ENCODE measurements around the gene IRAK4.

The IRAK4 gene

DNA sequence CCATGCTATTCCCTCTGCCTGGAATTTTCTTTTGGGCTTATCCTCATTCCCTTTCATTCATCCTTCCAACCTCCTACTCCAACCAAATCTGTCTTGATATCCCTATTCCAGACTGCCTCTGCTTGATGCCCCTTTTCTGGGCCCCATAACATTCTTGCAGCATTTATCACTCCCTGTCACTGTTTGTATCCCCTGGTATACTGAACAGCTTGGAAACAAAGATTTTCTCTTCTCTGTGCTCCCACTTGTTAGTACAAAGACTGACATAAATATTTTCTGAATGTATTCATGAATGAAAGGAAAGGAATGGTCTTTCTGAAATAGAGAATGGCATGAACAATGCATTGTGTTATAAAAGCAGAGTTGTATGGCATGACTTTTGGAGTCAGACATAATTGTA lies 7.5 kb downstream of the IRAK4 start:
- DNase-seq (ENCODE audit: low spot score) = no peak

DNA sequence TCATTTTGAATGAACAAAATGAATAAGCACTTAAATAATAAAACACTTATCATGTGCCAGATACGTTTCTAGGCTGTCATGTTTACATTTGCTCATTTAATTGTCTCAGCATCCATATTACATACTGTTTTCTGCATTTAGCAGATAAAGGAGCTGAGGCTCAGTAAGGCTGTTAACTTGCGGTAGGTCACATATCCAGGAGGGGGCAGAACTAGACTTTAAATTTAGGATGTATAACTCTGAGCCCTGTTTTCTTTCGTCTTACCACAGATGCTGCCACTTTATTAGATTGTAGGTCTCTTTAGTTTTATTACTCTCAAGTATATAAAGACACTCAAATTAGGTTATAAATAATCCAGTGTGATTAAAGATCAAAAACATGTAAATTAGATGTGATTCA lies 17.7 kb downstream of the IRAK4 start:
- DNase-seq (ENCODE audit: low spot score) = peak; percentile 47

DNA sequence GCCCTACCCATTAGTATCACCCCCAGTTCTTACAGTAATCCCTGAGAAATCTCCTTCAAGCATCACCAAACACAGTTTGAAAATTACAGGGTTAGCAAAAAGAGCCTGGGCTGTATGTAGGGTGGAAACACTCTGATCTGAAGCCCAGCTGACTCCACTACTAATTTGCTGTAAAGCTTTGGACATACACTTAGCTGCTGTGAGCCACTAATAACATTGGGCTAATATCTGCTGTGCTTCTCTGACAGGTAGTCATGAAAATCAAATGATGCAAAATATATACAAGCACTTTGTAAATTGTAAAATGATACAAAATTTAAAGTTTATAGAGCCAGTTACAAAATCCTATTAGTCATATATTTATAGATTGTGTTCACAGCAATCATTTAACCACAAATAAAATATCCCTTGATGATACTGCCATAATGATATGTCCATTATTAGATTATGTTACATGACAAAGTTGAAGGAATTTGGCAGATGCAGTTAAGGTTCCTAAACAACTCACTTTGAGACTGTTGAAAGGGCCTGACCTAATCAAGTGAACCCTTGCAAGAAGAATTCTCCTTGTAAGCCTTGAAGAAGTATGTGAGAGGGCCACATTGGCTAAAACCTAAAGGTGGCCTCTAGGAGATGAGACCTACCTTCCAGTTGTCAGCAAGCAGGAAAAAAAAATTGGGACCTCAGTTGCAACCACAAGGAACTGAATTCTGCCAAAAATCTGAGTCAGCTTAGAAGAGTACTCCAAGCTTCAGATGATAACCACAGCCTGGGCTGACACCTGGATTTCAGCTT lies 28.3 kb downstream of the IRAK4 start:
- no peak for DNase-seq (ENCODE audit: low spot score)

DNA sequence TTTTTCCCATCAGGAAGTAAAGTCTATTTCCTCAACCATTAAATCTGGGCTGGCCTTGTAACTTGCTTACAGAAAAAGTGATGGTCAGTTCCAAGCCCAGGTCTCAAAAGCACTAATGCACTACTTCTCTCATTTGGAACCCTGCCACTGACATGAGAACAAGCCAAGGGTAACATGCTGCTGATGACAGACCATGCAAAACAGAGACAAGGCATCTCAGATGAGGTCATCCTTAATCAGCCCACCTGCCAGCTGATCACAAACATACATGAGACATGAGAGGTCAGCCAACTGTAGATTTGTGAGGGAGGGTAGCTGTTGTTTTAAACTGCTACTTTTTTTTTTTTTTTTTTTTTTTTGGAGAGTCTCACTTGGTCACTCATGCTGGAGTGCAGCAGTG lies 31.2 kb downstream of the IRAK4 start:
- DNase-seq (ENCODE audit: low spot score) = no peak

DNA sequence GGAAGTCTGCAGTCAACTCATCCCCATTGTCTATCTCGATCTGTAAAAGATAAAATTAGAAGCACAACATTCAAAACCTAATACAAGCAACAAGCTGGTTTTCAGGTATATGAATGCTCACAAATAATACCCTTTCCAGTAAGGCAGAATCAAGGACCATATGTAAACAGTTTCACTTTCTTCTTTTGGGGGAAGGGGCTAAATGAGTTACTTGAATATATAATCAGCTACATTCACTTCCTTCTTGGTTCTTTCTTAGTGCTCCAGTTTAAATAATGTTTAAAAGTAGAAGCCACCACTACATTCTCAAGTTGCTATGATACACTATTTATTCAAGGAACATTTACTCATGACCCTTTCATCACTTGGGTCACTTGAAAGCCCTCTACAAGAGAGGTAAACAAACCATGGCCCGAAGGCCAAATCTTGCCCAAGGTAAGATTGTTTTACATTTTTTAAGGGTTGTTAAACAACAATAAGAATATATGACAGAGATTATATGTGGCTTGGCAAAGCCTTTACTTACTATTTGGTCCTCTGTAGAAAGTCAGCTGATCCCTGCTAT lies 37.0 kb downstream of the IRAK4 start:
- DNase-seq (ENCODE audit: low spot score) = peak; percentile 27

DNA sequence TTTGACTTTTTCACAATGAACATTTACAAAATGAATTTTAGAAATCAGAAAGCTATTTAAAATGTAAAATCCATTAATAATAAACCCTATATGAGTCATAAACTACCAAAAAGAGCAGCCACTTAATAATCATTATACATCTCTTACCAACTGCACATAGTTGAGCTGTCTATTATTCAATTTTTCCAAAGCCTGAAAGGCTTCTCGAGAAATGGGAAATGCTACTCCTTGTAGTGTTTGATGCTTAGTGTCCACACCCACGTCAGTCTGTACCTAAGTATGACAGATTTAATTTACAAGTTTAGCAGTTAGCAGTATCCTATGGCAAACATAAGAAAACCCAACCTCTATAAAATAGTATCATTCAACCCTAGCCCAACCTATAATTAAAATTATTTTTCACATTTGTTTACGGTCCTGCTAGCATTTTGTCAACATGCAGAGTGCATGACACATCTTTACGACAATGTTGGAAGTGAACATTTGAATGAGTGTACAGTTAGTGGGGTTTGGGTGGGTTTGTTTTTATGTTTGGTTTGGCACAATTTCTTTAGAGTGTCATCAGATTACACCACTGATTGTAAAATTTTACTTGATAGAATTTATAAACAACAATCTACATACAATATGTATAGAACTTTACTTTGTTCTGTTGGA lies 38.9 kb downstream of the IRAK4 start:
- no peak for DNase-seq (ENCODE audit: low spot score)

DNA sequence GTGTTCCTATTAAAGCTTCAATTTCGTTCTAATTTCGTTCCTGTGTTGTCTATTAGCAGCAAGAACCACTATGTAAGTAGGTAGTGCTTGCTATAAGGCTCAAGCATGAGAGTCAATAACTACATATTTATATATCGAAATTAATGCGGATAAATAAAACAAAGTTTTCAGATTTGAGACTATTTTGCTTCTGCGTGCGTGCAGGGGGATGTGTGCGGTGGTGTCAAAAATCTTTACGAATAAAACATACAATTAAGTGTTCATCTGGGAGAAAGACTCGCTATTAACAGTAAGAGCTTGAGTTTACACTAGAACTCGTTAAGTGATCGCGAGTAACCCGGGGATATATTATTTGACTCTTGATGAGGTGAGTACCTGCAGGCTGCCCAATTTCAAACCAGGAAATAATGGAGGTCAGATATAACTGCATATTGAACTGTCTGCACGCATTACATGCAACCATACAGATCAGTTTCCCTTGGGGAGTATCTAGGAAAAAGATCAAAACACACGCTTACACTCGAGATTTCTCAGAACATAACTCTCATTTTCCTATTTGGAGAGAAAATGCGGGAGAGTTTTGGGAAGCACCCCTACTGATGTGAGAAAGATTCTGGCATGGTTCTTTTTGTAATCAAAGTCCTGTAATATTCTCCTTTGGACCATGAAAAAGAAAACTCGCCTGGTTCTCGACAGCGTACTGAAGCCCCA lies 46.6 kb downstream of the IRAK4 start:
- DNase-seq (ENCODE audit: low spot score) = no peak

DNA sequence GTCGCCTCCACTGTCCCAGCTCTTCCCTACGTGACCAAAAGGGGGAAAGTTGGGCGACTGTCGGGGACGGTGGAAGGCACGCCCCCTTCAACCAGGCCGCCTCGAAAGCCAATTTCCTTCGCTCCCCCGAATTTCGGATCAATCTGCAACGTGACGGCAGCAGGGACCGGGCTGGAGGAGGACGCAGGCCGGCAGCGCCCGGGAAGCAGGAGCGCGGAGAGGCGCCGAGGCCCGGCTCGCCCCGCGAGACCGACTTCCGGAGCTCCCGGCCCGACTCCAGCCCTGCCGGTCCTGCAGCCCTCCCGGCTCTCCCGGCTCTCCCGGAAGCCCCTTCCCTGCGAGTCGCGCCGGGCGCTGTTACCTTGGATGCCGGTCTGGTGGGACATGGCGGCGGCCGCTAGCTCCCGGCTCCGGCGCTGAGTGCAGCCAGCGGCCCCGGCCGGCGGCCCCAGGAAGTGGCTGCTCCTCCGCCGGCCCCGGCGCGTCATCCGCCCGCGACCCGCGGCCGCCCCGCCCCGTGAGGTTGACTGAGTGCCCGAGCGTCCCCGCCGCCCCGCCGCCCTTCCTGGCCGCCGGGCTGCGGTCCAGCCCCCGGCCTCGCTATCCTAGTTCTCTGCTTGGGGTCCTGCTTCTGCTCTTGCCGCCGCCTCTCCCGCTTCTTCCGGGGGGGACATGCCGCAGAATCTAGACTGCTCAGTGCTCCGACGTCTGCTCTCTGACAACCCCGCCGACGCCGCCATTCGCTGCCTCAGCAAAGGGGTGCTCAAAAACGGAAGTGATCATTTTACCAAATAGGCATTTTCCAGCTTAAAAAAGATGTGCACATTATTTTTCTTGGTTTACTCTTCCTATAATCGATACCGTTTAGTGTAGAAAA lies 47.3 kb downstream of the IRAK4 start, which contains the start of gene TWF1:
TWF1 (minus strand) TSS at position 458 of the 877 bp plus-strand sequence; CDS start at position 386, 72 bp downstream.
- DNase-seq (ENCODE audit: low spot score) = peak; percentile 78

DNA sequence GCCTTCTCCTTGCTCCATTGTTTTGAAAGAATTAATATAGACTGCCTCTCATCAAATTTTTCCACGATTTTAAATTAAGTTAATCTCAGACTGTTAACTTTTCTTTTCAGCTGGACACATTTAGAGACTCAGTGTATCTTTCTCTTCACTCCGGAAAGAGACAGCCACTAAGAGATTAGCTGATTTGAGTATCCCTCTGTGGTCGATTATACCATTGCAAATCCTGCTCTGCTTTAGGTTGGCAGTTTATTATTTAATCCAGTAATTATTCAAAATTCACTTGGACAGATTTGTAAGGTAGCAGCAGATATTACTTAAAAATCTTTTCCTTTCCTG lies 48.0 kb downstream of the IRAK4 start:
- DNase-seq (ENCODE audit: low spot score) = no peak

DNA sequence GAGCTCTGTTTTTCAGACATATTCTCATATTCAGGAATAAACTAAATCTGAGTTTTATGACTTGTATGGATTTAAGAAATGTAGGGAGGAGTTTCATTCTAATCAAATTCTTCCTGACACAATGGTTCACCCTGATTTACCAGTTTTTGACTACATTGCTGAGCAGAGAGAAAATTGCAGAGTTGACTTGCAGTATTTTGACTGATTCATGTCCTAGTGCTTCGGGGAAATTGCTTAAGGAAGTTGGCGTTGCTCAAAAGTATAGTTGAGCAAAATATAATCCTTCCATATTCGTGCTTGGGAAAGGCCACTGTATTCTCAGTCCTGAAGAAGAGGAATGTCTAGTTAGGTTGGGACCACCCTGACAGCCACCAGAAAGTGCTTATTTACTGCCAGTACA lies 48.6 kb downstream of the IRAK4 start:
- DNase-seq (ENCODE audit: low spot score) = no peak

DNA sequence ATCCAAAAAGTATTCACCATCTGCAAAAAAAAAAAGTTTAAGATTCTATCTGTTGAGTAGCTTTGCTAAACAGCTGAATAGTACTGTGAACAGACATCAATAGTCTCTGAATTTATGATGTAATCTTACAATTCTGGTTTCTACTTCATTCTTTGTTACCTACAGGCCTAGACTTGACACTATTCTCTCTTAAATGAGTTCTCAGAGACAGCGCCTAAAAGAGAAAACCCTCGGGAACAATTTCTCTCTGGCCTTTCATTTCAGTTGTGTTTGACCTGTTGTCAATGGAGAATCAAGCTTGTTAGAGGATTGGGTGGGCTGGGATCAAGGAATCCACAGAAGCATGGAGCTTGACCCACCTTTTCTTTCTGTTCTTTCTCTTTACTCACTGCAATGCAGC lies 53.3 kb downstream of the IRAK4 start:
- no peak for DNase-seq (ENCODE audit: low spot score)

DNA sequence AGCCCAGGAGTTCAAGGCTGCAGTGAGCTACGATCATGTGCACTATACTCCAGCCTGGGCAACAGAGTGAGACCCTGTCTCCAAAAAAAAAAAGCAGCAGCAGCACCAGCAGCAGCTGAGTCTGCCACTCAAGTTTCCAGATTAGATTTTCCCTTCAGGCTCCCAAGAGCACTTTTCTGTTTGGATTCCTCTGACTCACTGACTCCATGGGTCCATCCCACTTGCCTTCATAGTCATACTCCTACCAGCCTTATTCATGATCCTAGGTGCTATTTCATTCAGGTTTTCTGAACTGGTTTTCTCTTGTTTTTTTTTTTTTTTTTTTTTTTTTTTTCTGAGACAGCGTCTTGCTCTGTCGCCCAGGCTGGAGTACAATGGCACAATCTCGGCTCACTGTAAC lies 54.2 kb downstream of the IRAK4 start:
- DNase-seq (ENCODE audit: low spot score) = no peak

DNA sequence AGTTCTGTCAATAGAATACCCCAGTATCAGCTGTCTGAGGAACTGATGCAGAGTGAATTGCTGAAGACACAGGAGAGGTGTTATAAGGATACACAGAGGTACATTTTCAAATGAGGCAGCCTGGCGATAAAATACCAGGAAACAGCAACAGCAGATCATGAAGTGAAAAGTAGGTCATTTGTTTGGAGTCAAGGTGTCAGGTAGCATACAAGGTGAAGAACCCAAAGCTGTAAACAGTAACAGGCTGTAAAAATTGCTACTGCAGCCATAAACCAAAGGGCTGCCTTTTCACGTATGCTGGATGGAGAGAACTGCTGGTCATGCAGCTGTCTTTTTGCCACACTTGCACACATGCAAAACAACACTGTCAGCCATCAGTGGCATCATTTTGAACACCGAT lies 56.7 kb downstream of the IRAK4 start:
- DNase-seq (ENCODE audit: low spot score) = peak; percentile 36

DNA sequence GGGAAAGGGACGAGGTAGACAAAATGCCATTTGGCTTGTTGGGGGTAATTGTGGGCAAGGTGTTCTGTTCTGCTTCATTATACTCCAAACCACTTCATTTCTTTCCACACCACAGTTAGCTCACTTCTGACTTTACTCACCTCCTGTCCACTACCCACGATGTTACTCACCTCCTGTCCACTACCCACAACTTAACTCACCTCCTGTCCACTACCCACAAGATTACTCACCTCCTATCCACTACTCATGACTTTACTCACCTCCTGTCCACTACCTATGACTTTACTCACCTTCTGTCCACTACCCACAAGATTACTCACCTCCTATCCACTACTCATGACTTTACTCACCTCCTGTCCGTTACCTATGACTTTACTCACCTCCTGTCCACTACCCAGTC lies 57.4 kb downstream of the IRAK4 start:
- no peak for DNase-seq (ENCODE audit: low spot score)

DNA sequence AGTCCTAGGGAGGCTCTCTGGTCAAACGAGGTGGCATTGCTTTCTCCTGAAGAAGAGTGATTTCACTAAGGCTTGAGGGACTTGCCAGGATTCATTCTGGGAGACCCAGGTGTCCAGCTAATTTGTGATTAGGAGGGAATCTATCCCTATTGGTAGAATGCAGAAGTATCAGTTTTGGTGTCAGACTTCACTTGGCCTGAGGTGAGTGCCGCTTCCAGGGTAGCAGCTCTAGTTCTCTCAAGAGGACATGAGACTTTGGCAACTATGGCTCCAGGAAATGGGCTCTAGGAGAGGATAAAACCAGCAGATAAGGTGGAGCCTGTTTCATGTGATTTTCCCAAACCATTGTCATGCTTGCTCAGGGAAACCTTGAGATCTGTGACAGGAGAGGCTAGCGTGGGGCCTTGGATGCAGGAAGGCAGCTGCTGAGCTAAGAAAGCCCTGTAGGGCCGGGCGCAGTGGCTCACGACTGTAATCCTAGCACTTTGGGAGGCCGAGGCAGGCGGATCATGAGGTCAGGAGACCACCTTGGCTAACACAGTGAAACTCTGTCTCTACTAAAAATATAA lies 65.5 kb downstream of the IRAK4 start:
- DNase-seq (ENCODE audit: low spot score) = no peak

DNA sequence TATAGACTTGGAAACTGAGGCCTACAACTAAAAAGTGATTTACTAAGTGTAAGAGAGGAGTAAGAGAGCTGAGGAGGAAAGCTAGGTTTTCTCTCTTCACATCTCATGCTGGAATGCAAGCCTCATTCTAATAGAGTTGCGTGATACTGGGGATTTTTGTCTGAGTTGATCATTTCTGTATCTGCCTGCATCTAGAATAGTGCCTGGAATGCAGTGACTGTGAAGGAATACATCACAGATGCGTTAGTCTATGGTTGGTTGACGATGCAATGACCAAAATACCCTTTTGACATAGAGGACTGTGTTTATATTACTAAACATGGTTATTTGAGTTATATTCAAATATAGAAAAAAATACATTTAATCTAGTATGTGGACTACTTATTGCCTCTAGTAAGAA lies 67.9 kb downstream of the IRAK4 start:
- DNase-seq (ENCODE audit: low spot score) = no peak

DNA sequence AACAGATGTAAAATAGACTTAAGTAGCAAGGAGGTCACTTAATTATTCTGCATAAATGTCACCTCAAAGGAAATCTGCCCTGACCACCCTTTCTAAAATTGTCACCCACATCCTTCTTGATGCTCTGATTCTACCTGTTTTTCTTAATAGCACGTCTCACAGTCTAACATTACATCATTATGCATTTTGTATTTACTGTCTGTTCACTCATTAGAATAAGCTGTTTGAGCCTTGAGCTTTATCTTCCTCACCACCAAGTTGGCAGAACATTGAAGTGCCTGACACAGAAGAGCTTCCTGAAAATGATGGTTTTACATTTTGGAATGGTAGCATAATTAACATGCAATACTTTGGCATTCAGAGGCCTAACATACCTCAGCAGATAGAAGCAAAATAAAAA lies 68.3 kb downstream of the IRAK4 start:
- no peak for DNase-seq (ENCODE audit: low spot score)

DNA sequence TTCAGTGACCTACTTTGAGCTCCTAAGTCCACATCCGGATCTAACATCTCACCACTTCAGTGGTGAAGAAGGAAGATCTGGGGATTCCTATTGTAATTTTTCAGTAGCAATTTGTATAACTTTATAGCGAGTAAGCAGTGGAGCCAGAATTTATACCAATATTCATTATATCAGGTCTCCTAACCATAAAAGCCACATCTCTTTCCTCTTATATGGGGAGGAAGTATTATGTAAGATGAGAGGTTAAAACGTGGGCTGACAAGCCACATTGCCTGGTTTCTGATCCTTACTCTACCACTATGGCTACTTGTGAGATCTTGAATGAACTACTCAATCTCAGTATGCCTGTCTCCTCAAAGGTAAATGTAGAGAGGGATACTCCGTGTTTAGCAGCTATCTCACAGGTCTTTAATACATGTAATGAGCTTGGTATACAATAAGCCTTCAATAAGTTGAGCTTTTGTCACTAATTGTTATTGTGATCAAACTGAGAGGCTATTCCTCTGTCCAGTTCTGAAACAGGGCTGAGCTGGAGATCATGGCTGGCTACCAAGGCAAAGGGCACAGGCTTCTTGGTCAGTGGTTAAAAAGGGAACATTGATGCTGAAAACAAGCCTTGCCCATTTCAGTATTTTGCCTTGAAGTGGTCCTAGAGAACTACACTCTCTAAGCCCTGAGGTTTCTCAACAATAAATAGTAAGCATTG lies 73.9 kb downstream of the IRAK4 start:
- no peak for DNase-seq (ENCODE audit: low spot score)

DNA sequence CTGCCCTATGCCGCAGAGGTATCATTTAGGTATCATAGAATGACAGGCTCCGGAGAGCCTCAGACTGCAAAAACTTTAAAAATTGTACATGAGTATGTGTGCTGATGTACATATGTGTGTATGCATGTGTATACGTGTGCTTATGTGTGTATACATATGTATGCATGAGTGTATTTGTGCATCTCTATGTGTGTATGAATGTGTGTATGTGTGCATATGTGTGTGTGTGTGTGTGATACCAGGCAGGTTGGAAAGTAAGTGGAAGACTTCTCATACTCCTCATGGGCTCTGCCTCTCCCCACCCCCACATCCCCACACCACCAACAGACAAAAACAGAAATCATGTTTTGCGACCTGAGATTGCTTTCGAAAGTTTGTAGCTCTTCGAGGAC lies 76.5 kb downstream of the IRAK4 start:
- no peak for DNase-seq (ENCODE audit: low spot score)

DNA sequence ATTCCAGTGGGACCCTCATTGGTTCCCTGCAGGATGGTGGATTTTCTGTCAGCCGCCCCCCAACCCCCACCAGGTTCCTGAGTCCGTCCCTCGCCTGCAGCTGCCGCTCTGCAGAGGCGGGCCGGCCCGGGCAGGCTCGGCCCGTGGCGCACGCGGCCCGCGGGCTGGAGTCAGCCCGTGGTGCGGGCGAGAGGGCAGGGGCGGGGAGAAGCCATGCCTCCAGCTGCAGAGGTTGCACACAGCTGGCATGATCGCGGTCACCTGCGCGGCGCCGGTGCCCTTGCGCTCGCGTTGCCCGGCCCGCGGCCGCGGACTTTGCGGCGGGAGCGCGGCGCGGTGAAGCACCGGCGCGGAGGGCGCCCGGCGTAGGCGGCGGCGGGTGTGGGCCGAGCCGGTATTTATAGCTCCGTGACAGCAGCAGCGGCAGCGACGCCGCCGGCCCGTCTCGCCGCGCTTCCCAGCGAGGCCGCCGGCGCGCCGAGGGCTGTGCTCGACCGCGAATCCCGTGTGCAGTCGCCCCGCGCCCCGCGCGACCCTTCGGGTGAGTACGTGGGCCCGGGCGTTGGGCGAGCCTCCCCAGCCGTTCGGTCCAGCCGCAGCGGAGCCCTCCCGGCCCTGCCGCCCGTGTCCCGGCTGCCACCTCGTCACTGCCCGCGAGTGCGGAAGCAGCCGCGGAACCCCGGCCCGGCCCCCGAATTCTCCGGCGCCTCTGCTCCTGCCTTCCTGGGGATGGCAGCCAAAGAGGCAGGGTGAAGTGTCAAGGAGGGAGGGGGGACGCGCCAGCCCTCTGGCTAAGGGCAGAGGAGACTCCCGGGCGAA lies 77.1 kb downstream of the IRAK4 start, which contains the start of gene TMEM117:
TMEM117 (plus strand) TSS at position 426 of the 819 bp plus-strand sequence.
- DNase-seq (ENCODE audit: low spot score) = peak; percentile 64
